ENCODE data around the gene FYB1.

DNA sequence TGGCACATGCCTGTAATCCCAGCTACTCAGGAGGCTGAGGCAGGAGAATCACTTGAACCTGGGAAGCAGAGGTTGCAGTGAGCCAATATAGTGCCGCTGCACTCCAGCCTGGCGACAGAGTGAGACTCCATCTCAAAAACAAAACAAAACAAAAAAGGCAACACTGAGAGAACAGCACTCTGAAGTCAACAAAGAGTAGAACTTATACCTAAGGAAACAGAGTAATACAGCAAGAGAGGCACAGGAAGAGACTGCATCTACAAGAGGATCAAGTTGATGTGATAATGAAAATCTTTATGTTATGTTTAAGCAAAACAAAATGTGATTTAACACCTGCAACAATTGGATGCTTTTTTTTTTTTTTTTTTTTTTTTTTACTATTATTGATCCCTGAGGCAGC is 33.1 kb downstream of the FYB1 start:
- no peak for TF ChIP-seq EZH2 (IDR thresholded peaks at IDR 0.05)
- no peak for TF ChIP-seq POLR2AphosphoS5 (IDR thresholded peaks at IDR 0.05; ENCODE audit: borderline replicate concordance, low read depth, low read length)
